Natural killer cell (primary cell): ENCODE measurements around the gene CGAS. TPM values are rescaled to one million over a fixed set of nuclear protein-coding genes. Genes with fewer than 3 reads are reported as not detected.
A peak's percentile ranks its signal among the peaks of the same experiment; 100 is the strongest.
"Not testable (repeated sequence)": the region's sequence is repeated elsewhere in the genome, so short reads cannot be mapped to it uniquely, and the experiment has no call there.

Source experiments
- ATAC-seq, 3 donors: fragments of 150-1000 bp in 2 of 3; fragments of 200-7000 bp in 1 of 3; cut with Tn5 transposase; 1 replicate in 1 of 3; 2 replicates in 2 of 3; pipeline ENCODE4 v1.10.0; 2021; ENCODE audit warnings: mild to moderate bottlenecking in 2 of 3, moderate library complexity in 2 of 3
- DNase-seq, 2 donors: peaks; one replicate each; pipeline versions ENCODE4 v3.0.0 to v3.0.0-alpha.2; 2013 to 2021; ENCODE audit warnings: mixed read lengths in 1 of 2
- H3K27ac ChIP-seq: one replicate; pipeline ENCODE4 v1.5.1; 2013; ENCODE audit warnings: mild to moderate bottlenecking, low read length
- H3K27me3 ChIP-seq: one replicate; pipeline ENCODE4 v1.6.1; 2013; ENCODE audit warnings: low read length; ENCODE audit not compliant: control insufficient read depth, insufficient read depth
- H3K36me3 ChIP-seq: one replicate; pipeline ENCODE4 v1.6.1; 2013; ENCODE audit warnings: low read length; ENCODE audit not compliant: control insufficient read depth, insufficient read depth
- H3K4me1 ChIP-seq: one replicate; pipeline ENCODE4 v1.6.1; 2013; ENCODE audit warnings: low read length; ENCODE audit not compliant: control insufficient read depth, insufficient read depth
- H3K4me3 ChIP-seq: one replicate; pipeline ENCODE4 v1.5.1; 2013; ENCODE audit warnings: low read length
- H3K9me3 ChIP-seq: one replicate; pipeline ENCODE4 v1.6.1; 2013; ENCODE audit warnings: low read length; ENCODE audit not compliant: control insufficient read depth, insufficient read depth
- H3K27ac Mint-ChIP-seq, 2 donors: one replicate each; pipeline ENCODE4 v1.8.0; 2022; ENCODE audit warnings: mild to moderate bottlenecking in 2 of 2, mixed read lengths in 2 of 2, moderate library complexity in 1 of 2
- H3K27me3 Mint-ChIP-seq, 2 donors: one replicate each; pipeline ENCODE4 v1.8.0; 2022; ENCODE audit warnings: low read depth in 2 of 2, mixed read lengths in 2 of 2
- H3K36me3 Mint-ChIP-seq: one replicate; pipeline ENCODE4 v1.8.0; 2022; ENCODE audit warnings: mixed read lengths
- H3K4me1 Mint-ChIP-seq, 2 donors: one replicate each; pipeline ENCODE4 v1.8.0; 2022; ENCODE audit warnings: mixed read lengths in 2 of 2
- H3K4me3 Mint-ChIP-seq: one replicate; pipeline ENCODE4 v1.8.0; 2022; ENCODE audit warnings: mild to moderate bottlenecking, moderate library complexity, mixed read lengths
- H3K9me3 Mint-ChIP-seq, 2 donors: one replicate each; pipeline ENCODE4 v1.8.0; 2022; ENCODE audit warnings: mixed read lengths in 2 of 2
- CTCF ChIP-seq: fragments of 200-600 bp; IDR thresholded peaks from one replicate; pipeline ENCODE4 v1.8.0; 2022; ENCODE audit warnings: antibody characterized with exemption
- WGBS: methylation state at CpG from one replicate; pipeline ENCODE4 v1.1.7; 2013; ENCODE audit warnings: missing lambda C conversion rate; ENCODE audit not compliant: insufficient coverage; 5-methylcytosine and 5-hydroxymethylcytosine counted together
- intact Hi-C: fragments of 100-400 bp; cut with micrococcal nuclease; formaldehyde crosslinking; loops from one replicate; pipeline ENCODE4 v1.14.2; 2022
- total RNA-seq, 4 donors: library from RNA; stranded (reverse); fragments of 120-200 nt in 1 of 4; gene quantifications; one replicate each; pipeline versions ENCODE4 v1.2.3 to v1.2.4, GENCODE V29; 2013 to 2022

The CGAS gene
- total RNA-seq, 3 donors from 2014 or later (not counting 1 experiment from before 2014, with no cell fraction given) = 15.5 to 17.8 (median 16.6) TPM

GRCh38 chr6:73388800-73389512 lies 63.1 kb downstream of the CGAS start:
- peaks cover 18% of the 10 kb centered on the region for H3K4me1 ChIP-seq
- DNase-seq = peak; percentile 44 to 70
- no peaks in the 10 kb centered on the region for H3K27me3 ChIP-seq
- Mint-ChIP-seq H3K4me1 (peaks cover 12 to 22% of the 10 kb centered on the region in 2 donors), H3K27me3 (no peaks in the 10 kb centered on the region), H3K9me3 (no peaks in the 10 kb centered on the region), H3K36me3 (no peaks in the 10 kb centered on the region), H3K27ac (peak overlapping the region; percentile 80 to 90), H3K4me3 (peak overlapping the region; percentile 89)
- peak; percentile 81 to 92 (median 87) for ATAC-seq
- peak overlapping the region; percentile 74 for H3K27ac ChIP-seq
- H3K4me3 ChIP-seq = peak overlapping the region; percentile 88
- WGBS = under 1% methylated on average over 38 of the region's 38 CpGs
- H3K36me3 ChIP-seq = no peaks in the 10 kb centered on the region
- peak; percentile 35 for TF ChIP-seq CTCF
- intact Hi-C loops = loop anchor here (2.0 to 5.0 kb wide), 2 partner anchors 33 to 64 kb away; partner anchors contain the start of gene CGAS
- H3K9me3 ChIP-seq = no peaks in the 10 kb centered on the region

- 60% methylated on average over 4 of the region's 4 CpGs for WGBS
- Histone ChIP-seq H3K27me3 (no peaks in the 10 kb centered on the region), H3K27ac (peak overlapping the region; percentile 74), H3K9me3 (no peaks in the 10 kb centered on the region), H3K4me3 (peak overlapping the region; percentile 88), H3K36me3 (no peaks in the 10 kb centered on the region), H3K4me1 (peaks cover 18% of the 10 kb centered on the region)
- Mint-ChIP-seq H3K27ac (peak overlapping the region; percentile 80 to 90), H3K9me3 (no peaks in the 10 kb centered on the region), H3K27me3 (no peaks in the 10 kb centered on the region), H3K4me3 (peak overlapping the region; percentile 89), H3K4me1 (peaks cover 12 to 22% of the 10 kb centered on the region in 2 donors), H3K36me3 (no peaks in the 10 kb centered on the region)
- intact Hi-C loops = loop anchor here (2.0 to 5.0 kb wide), 2 partner anchors 34 to 64 kb away; partner anchors contain the start of gene CGAS
- ATAC-seq = peak; percentile 5 to 11 (median 8)
- no peak for DNase-seq
- no peak for TF ChIP-seq CTCF
These were observed 63.7 kb downstream of the CGAS start for GRCh38 chr6:73388433-73388799.

- H3K9me3 Mint-ChIP-seq = no peaks in the 10 kb centered on the region
- H3K4me1 Mint-ChIP-seq = no peaks in the 10 kb centered on the region
- TF ChIP-seq CTCF = no peak
- Histone ChIP-seq H3K27me3 (no peaks in the 10 kb centered on the region), H3K4me1 (no peaks in the 10 kb centered on the region), H3K36me3 (no peaks in the 10 kb centered on the region), H3K9me3 (no peaks in the 10 kb centered on the region), H3K4me3 (no peak overlapping the region), H3K27ac (no peak overlapping the region)
- WGBS = 91% methylated on average over 3 of the region's 6 CpGs
- H3K27ac Mint-ChIP-seq = no peak overlapping the region
- DNase-seq (no peak), ATAC-seq (no peak)
- intact Hi-C loops = no loop called here
- H3K27me3 Mint-ChIP-seq = no peaks in the 10 kb centered on the region
- no peak overlapping the region for H3K4me3 Mint-ChIP-seq
- H3K36me3 Mint-ChIP-seq = no peaks in the 10 kb centered on the region
These were observed 69.5 kb downstream of the CGAS start for GRCh38 chr6:73382462-73383113.

GRCh38 chr6:73381531-73381930 lies 70.6 kb downstream of the CGAS start:
- intact Hi-C loops, H3K4me3 Mint-ChIP-seq, H3K9me3 ChIP-seq, H3K4me1 Mint-ChIP-seq, DNase-seq, H3K36me3 Mint-ChIP-seq, H3K4me3 ChIP-seq, H3K27me3 ChIP-seq, H3K36me3 ChIP-seq, ATAC-seq, H3K27me3 Mint-ChIP-seq, H3K27ac ChIP-seq, H3K9me3 Mint-ChIP-seq, H3K4me1 ChIP-seq, H3K27ac Mint-ChIP-seq: not testable (repeated sequence)
- 94% methylated on average over 10 of the region's 10 CpGs for WGBS
